Adrenal gland (tissue), 5 donors: ENCODE measurements around the gene ACP4.
"Not testable (repeated sequence)": the region's sequence is repeated elsewhere in the genome, so short reads cannot be mapped to it uniquely, and the experiment has no call there.

ENCODE experiments used
- POLR2A ChIP-seq, 2 donors: fragments of 450-650 bp; IDR thresholded peaks; one replicate each; pipeline ENCODE4 v1.6.1; 2017; ENCODE audit warnings: antibody characterized with exemption in 2 of 2, mild to moderate bottlenecking in 2 of 2, moderate library complexity in 1 of 2
- TF ChIP-seq, protein P1 (sequence below), 6 experiments: fragments of 450-650 bp in 4 of 6; fragments of 200-600 bp in 2 of 6; sonication (generic) in 1 of 6; IDR thresholded peaks; 1 replicate in 5 of 6; 2 replicates in 1 of 6; pipeline versions ENCODE4 v1.5.1 to v1.8.0; 2016 to 2021; ENCODE audit warnings: antibody characterized with exemption in 6 of 6, mild to moderate bottlenecking in 2 of 6, moderate library complexity in 1 of 6
- donor health status: DM: no; HTN: no; CAD: no.

DNA sequence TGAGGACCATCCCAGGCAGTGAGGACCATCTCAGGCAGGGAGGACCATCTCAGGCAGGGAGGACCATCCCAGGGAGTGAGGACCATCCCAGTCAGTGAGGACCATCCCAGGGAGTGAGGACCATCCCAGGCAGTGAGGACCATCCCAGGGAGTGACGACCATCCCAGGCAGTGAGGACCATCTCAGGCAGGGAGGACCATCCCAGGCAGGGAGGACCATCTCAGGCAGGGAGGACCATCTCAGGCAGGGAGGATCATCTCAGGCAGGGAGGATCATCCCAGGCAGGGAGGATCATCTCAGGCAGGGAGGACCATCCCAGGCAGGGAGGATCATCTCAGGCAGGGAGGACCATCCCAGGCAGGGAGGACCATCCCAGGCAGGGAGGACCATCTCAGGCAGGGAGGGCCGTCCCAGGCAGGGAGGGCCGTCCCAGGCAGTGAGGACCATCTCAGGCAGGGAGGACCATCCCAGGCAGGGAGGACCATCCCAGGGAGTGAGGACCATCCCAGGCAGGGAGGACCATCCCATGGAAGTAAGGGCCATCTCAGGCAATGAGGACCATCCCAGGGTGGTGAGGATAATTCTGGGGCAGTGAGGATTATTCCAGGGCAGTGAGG lies 21.5 kb downstream of the ACP4 start:
- TF ChIP-seq, protein P1, sequence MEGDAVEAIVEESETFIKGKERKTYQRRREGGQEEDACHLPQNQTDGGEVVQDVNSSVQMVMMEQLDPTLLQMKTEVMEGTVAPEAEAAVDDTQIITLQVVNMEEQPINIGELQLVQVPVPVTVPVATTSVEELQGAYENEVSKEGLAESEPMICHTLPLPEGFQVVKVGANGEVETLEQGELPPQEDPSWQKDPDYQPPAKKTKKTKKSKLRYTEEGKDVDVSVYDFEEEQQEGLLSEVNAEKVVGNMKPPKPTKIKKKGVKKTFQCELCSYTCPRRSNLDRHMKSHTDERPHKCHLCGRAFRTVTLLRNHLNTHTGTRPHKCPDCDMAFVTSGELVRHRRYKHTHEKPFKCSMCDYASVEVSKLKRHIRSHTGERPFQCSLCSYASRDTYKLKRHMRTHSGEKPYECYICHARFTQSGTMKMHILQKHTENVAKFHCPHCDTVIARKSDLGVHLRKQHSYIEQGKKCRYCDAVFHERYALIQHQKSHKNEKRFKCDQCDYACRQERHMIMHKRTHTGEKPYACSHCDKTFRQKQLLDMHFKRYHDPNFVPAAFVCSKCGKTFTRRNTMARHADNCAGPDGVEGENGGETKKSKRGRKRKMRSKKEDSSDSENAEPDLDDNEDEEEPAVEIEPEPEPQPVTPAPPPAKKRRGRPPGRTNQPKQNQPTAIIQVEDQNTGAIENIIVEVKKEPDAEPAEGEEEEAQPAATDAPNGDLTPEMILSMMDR (IDR thresholded peaks at IDR 0.05): not testable (repeated sequence)
- not testable (repeated sequence) for TF ChIP-seq POLR2A (IDR thresholded peaks at IDR 0.05)
